HG03196 (cell line): ENCODE data around the gene IQCH.
"Not testable (repeated sequence)": the region's sequence is repeated elsewhere in the genome, so short reads cannot be mapped to it uniquely, and the experiment has no call there.

Experiments used
- ATAC-seq: cut with Tn5 transposase; IDR thresholded peaks from one replicate; pipeline ENCODE4 v1.9.1; 2021; ENCODE audit not compliant: unreplicated experiment

Gene IQCH

DNA sequence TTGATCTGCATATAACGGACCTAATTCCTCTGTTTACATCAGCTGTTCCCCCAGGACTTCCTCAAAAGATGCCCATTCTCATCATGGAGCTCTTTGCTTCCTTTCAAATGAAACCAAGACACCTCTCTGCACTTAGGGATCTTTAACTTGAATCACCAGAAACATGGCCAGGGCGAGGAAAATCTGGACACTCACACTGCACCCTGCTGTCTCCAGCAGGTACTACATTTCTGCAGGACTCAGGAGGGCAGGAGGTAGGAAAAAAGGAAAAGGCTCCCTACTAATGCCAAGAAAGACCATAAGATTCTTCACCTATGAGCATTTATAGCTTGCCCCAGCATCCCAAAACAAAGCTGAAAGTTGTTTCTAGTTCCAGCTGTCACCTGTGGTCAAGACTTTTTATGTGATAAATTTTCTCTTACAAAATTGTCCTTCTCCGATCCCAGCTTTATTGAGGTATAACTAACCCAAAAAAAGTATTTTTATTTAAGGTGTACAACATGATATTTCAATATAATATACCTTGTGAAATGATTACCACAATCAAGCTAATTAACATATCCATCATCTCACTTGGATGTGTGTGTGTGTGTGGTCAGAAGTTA lies 179.0 kb downstream of the IQCH start:
- ATAC-seq, result no peak

DNA sequence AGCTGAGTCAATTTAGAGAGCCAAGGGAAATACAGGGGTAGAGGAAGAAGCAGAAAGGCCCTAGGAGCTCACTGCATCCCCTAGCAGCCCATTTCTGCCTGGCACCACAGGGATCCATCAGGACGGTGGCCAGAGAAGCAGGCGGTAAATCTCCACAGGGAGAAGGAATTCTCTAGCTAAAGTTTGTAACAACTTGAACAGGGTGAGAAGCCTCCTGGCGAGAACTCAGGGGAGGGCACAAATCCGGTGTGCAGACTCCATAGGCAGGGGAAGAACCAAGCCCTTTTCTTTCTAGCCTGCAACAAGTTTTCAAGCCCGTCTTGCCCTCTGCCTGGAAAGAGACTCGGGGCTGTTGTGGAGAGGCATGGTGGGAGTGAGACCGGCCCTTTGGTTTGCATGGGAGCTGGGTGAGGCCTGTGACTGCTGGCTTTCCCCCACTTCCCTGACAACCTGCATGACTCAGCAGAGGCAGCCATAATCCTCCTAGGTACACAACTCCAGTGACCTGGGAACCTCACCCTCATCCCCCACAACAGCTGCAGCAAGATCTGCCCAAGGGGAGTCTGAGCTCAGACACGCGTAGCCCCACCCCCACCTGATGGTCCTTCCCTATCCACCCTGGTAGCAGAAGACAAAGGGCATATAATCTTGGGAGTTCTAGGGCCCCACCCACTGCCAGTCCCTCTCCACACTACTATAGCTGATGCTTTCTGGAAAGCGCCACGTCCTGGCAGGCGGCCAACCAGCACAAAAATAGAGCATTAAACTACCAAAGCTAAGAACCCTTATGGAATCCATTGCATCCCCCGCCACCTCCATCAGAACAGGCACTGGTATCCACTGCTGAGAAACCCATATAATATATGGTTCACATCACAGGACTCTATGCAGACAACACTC lies 182.0 kb downstream of the IQCH start:
- ATAC-seq, result not testable (repeated sequence)

DNA sequence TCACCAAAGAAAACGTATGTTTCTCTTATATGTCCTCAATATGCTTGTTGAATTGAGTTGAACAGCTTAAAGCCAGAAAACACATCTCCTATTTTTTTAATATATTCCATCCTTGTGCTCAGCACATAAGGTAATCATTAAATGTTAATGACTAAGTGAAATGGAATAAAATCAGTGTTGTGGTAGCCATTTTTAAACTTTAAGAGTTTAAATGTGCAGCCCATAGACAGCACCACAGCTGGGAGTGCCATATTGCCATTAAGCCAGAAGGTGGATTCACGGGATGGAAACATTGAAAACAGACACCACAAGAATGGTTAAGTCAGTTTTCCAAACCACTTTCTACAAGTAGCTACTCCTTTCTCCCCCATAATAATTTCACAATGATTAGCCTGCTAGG lies 189.5 kb downstream of the IQCH start:
- no peak for ATAC-seq

DNA sequence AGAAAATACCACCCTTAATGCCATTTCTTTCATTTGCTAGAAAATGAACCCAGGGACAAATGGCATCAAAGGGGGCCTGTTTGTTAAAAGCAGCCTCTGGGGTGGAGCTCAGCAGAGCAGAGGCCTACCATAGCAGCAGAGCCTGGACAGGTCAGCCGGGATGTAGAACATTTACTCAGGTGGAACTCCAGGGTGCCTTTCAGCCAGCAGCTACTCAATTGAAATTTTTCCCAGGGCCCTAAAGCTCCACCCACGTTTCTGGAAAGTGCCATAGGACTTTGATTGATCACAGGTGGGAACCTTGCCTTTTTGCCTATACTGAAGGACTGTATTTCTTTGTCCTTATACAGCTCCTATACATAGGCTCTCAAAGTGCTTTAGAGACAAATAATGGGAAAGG lies 191.9 kb downstream of the IQCH start:
- no peak for ATAC-seq

DNA sequence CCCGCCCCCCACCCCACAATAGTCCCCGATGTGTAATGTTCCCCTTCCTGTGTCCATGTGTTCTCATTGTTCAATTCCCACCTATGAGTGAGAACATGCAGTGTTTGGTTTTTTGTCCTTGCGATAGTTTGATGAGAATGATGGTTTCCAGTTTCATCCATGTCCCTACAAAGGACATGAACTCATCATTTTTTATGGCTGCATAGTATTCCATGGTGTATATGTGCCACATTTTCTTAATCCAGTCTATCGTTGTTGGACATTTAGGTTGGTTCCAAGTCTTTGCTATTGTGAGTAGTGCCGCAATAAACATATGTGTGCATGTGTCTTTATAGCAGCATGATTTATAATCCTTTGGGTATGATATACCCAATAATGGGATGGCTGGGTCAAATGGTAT lies 193.8 kb downstream of the IQCH start:
- ATAC-seq, result not testable (repeated sequence)

DNA sequence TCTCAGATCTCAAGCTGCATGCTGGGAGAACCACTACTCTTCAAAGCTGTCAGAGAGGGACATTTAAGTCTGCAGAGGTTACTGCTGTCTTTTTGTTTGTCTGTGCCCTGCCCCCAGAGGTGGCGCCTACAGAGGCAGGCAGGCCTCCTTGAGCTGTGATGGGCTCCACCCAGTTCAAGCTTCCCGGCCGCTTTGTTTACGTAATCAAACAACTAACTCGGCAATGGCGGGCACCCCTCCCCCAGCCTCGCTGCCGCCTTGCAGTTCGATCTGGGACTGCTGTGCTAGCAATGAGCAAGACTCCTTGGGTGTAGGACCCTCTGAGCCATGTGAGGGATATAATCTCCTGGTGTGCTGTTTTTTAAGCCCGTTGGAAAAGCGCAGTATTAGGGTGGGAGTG lies 199.1 kb downstream of the IQCH start:
- not testable (repeated sequence) for ATAC-seq

DNA sequence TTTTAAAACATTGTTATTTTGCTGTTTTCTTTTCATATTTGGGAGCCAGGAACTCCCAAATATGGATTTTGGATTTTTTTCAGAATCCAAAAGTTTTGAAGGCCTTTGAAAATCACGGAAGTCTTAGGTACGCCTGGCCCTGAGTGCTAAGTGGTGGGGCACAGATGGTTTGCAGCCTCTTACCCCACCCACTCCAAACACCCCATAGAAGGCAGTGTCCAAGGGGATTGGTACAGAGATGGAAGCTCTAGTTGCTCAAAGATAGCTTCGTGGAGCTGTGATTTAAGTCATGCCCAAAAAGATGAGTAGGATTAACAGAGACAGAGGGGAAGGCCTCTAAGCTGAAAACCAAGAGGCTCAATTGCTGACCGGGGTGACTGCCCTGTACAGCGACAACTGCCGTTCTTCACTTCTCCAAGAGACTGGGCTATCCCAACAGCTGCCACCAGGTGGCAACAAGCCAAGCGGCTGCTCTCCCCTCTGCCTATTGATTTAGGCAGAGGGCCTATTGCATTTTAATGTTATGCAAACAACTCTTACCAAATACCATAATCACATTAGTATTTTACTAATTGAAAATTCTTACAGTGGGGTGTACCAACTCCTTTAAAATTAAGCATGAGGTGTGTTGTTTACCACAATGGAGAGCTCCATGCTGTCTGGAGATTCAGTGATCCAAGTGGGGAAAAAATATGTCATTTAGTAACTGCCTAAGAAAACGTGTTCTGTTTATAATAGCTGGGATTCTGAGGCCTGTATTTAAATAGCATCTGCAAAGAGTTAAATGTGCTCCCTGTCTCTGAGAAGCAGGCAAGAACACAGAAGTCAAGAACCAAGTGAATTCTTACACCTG lies 202.3 kb downstream of the IQCH start:
- no peak for ATAC-seq

DNA sequence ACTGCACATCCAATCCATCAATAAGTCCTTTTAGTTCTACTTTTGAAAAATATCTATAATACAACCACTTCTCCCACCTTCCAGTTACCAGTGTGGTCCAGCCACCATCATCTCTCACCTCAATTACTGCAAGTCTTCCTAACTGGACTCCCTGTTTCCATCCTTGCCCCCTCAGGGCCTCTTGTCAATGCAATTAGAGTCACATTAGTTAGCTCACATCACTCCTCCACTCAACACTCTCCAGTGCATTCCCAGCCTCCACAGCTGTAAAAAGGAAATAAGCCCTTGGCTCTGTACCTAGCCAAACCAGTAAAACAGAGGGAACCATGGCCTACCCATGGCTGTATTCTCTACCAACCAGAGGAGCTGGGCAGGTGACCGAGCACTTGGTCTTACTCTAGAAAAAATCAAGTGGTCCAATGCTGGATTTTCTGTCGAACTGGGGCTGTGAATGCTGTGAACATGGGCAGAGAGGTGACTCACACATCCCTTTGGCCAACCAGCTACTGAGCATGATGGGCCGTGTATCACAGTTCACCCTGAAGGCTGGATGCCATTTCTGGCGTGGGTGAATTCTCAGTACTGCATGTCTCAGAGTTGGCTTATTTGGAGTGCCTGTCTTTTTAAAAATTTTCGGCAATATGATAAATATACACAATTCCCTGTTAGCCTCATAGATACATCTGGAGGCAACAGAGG lies 203.9 kb downstream of the IQCH start:
- no peak for ATAC-seq

DNA sequence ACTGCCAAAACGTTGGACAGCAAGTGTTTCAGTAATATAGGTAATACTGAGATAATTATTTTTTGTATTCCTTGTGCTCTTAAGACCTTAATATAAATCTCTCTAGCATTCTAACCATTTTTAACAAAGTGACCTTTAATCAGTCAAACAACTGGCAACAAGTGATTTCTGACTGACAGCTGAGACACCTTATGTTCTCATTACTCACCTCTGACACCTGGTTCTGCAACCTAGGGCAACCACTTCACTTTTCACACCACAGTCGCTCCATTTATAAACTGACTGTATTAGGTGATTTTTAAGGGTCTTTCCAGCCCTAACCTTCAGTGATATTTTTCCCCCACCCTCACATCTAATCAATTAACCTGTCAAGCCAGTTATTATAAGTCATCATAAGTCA lies 205.9 kb downstream of the IQCH start:
- no peak for ATAC-seq

DNA sequence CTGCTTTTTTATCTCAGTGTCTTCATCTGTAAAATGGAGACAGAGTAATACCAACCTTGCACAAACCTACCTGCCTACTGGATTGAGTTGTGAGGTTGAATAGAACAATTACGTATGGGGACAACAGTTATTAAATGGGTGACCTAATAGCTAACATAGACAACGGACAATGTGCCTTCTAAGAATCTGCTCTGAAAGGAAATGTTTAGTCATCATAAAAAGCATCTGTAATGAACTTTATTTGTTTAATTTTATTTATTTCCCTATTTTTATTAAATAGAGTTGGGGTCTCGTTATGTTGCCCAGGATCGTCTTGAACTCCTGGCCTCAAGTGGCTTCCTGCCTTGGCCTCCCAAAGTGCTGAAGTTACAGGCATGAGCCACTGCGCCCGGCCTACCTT lies 207.1 kb downstream of the IQCH start:
- ATAC-seq, result no peak

DNA sequence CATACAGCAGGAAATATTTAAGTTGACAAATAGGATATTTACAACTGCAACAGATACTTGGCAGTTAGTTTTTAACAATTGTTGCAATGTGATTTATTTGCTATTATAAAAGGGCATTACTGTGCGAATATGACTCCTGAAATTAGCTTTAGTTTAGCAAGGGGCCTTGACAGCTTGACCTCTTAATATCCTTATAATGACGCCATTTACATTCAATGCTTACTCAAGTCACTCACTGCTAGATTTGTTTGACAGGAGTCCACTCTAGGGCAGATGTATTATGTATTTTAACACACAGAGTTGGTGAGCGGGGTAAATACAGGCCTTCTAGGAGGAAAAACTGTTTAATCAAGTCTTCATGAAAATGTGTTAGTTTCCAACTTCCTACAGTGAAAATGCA lies 208.3 kb downstream of the IQCH start:
- no peak for ATAC-seq

DNA sequence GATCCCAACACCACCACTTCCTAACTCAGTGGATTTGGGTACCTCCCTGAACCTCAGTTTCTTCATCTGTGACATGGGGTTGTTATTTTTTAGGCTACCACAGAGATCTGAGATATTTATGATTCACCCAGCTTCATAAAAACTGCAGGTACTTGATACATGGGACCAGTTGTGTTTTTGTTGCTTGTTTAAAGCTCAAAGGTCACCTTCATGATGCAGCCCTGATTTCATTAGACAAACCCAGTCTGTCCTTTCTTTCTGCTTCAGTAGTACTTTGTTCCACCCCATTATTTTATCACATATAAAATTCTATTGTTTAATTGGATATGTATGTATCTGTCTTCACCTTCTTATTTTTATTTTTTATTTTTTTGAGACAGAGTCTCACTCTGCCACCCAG lies 208.9 kb downstream of the IQCH start:
- ATAC-seq, result no peak

DNA sequence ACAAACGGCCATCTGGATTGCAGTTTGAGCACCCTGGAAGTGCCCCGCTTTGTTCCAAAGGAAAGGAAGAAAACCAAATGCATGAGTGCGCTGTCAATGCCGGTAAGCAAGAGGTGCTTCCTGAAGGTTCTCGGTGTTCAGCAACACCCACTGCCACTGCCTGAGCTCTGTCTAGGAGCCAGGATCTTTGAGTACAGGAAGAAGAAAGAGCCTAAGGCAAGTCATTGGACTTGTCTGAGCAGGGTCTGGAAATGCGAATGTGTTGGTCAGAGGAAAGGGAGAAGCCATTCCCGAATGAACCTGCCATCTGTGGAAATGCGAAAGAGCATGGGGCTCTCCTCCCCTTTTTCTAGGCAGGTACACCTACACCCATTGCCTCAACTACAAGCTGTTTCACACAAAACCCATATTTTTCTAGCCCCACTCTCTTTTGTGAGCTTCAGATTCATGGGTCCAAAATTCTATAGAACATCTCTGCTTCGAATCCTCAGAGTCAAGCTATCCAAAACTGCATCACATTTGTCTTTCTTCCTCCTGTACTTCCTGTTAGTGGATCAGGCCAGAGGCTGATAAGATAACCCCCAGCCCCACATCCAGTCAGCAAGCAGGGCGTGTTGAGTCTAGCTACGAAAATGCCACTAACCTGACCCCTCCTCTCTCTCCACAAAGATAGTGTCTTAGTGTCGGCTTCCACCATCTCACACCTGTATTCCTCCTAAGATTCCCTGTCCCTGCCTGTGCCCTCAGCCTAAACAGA lies 210.8 kb downstream of the IQCH start:
- no peak for ATAC-seq

DNA sequence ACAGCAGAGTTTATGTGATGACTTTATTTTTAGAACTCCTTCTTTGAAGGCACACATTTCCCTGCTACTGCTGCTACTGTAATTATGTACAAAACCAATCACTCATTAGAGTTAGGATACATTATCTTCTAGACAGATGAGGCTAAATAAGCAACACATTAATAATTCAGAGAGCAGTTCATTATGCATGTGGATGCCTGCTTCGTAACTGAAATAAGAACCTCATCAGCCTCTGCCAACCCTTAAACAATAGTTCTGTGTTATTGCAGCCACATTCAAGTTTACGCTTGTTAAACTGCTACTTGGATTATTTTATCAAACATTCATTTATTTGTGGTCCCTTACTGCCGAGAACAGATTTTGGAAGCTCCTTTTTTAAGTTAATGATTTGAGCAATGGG lies 213.8 kb downstream of the IQCH start:
- ATAC-seq, result no peak

DNA sequence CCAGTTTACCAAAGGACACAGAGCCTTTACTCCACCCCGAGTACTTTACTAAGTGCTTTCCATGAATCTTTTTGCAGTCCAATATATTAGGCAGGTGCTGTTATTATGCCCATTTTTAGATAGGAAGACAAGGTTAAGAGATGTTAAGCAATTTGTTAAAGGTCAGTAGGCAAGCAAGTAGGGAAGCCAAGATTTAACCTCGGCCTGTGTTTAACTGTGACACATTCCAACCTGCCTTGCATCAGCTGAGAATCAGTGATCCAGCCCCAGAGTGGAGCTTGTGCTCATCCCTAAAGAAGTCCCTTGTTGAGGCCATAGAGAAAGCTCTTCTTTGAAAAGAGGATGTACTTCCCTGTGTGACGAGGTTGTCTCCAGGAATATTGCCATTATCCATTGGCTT lies 215.1 kb downstream of the IQCH start:
- no peak for ATAC-seq

DNA sequence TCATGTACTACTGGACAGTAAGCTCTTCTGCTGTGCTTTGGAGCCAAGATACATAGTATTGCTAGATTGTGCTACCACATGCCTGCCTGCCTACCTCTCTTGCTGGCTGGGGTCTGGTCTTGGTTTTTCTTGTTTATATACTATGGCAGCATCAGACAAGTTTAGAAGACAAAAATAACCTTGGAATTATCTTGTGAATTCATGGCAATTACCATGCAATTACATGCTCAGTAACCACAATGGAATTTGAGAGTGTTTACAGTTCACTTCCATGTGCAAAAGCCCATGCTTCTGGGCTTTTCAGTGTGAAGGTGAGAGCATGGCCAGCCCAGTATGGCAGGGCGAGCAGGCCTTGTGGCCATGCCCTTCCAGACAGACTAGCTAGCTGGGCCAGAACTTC lies 218.4 kb downstream of the IQCH start:
- ATAC-seq, result no peak

DNA sequence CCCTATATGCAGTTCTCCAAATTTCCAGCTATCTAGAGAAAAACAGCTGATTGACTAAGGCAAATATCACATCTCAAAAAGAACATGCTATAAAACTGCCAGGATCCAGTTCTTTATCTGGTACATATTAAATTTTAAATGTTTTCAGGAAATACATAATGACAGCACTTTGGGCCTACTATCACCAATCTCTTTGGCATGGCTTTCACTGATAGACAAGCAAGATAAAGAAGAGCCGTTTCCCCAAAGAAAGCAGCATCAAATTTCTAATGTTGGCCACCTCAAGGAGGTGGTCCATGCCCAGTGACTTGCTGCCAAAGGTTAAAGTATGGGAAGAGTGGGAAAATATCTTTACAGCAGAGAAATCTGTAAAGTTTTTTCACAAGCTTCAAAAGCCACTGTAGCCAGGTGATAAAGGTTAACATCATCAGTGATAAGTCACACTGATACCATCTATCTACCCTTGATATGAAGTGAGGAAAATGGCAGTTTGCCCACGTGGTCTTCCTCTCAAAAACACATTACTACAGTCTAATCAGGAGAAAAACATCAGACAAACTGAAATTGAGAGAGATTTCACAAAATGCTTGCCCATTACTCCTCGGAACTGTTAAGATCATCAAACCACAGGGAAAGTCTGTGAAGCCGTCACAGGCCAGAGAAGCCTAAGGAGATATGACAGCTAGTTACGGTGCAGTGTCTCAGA lies 220.0 kb downstream of the IQCH start:
- ATAC-seq, result no peak

DNA sequence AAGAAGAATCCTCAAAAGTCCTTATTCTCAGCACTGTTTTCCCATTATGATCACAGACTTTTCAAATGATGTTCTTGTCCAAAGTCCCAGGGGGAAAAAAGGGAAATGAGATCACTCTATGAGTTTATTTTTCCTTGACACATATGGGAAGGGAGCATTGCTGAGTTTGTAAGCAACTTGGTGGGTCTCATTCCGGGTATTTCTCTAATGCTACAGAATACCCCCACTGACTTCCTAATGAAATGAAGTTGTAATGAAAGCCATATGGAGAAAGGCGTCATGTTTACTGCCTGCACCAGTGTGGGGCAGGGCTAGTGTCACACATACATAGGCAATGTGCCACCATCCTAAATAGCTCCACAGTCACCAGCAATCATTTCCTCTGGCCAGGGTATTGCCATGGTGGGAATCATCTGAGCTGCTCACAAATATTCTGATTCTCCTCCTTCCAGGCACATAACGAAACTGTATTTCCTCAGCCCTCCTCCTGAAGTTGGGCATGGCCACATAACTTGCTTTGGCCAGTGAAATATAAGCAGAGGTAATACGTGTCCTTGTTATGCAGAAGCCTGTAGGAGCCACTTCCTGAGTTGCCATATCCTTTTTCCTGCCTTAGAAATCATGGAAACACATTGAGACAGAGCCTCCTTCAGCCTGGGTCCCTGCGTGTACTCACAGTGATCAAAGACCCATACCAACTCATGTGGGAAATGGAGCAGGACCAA lies 225.4 kb downstream of the IQCH start:
- no peak for ATAC-seq

DNA sequence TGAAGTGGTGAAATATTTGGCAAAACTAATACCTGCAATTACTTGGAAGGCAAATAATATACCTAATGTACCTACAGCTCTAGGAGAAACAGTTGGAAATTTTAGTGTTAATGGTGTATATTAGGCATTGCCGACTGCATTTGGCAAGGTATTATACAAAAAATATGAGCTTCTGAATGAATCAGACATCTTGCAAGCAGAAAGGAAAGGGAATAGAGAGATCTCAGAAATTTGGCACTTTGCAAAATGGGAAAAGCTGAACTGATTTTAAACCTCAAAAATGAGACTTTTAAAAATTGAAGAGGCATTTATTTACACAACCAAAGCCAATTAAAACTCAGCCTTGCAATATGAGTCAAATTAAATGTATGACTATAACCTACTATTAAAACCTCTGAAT lies 226.2 kb downstream of the IQCH start:
- no peak for ATAC-seq
